GM19035 (cell line): Measurements from ENCODE around the gene SNED1.
"Not testable (repeated sequence)": the region's sequence is repeated elsewhere in the genome, so short reads cannot be mapped to it uniquely, and the experiment has no call there.

Experiments used
- ATAC-seq: cut with Tn5 transposase; IDR thresholded peaks from one replicate; pipeline ENCODE4 v1.9.1; 2021; ENCODE audit not compliant: unreplicated experiment

SNED1 gene

DNA sequence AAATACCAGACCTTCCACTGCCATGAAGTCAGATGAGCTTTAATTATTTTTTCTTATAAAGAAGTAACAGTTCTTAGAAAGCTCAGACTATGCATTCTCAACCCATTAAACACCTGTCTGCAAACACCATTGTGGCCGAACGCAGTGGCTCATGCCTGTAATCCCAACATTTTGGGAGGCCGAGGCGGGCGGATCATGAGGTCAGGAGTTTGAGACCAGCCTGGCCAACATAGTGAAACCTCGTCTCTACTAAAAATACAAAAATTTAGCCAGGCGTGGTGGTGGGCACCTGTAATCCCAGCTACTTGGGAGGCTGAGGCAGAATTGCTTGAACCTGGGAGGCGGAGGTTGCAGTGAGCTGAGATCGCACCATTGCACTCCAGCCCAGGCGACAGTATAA, 106.2 kb downstream of the SNED1 start:
- not testable (repeated sequence) for ATAC-seq

DNA sequence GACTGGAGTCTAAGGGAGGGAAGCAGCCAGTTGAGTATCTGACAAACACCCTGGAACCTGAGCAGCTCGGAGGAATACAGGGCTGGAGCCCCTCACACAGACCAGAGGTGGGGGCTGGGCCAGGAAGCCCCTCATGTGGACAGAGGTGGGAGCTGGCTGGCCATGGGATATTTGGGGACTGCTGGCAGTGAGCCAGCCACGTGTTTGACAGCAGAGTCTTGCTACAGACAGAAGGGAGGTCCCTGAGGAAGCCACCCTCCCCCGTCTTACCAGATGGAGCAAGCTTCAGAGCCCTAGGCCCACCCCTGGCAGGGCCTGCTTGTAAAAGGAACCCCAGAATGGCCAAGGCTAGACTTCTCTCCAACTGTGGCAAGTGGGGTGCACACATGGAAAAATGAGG, 107.2 kb downstream of the SNED1 start:
- ATAC-seq: no peak

DNA sequence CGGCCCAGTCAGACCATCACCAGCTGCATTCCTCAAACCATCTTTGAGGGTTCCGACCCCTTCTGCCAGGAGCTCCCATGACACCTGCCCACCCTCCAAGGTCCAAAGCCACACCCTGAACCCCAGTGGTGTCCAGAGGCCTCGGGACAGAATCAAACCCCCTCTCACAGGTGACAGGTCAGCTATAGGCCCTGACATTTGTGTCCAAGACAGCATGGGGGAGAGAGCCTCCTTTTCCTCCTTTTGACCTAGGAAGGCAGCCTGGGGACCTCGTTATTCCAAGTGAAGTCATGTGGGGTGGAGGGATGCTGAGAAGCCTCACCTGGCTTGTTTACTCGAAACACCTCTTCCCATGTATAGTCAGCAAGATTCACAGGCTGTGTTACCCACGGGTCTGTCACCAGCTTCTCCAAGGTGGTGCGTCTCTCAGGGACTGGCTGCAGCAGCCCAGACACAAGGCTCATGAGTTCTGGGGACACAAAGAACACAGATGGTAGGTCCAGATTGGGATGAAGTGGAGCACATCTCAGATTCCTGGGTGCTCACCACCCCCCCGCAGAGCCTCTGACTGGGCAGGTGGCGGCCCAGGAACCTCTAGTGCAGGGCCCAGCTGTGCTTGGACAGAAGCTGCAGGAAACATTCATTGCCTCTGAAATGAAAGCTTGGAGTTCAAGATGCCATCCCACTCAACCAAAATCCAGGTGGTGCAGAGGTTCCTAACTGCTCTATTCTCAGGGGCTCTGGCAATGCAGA, 108.8 kb downstream of the SNED1 start:
- no peak for ATAC-seq

- ATAC-seq: no peak
These were observed 110.1 kb downstream of the SNED1 start for GRCh38 chr2:241108271-241109209.

DNA sequence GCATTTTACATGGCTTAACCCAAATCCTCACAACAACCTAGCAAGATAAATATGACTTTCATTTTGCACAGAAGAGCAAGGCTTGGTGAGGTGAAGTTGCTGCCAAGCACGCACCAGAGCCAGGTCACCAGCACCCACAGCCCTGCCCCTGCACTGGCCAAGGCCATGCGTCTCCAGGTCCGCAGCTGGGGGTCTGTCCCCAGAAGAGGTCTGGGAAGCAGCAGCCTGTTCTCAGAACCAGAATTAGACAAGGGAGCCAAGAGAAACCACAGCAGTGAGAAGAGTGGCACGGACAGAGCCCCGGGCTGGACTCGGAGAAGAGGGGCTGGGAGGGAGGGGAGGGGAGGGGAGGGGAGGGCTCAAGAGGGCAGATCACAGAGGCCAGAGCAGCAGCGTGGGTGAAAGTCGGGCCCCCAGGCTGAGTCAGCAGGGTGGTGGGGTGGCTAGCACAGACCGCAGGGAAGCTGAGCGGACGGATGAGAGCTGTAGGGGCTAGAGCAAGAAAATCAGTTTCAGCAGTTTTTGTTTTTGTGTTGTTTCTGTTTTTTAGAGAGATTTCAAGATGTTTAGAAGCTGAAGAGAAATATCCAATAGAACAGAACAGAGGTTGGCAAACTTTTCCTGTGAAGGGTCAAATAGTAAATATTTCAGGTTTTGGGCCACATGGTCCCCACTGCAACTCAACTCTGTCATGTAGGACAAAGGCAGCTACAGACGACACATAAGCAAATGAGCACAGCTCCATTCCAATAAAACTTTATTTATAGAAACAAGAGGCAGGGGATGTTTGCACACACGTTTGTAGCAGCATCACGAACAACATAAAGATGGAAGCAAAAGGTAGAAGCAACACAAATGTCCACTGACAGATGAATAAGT, 111.0 kb downstream of the SNED1 start:
- ATAC-seq: no peak

- ATAC-seq: no peak
These were observed 111.7 kb downstream of the SNED1 start for GRCh38 chr2:241110089-241110606.

DNA sequence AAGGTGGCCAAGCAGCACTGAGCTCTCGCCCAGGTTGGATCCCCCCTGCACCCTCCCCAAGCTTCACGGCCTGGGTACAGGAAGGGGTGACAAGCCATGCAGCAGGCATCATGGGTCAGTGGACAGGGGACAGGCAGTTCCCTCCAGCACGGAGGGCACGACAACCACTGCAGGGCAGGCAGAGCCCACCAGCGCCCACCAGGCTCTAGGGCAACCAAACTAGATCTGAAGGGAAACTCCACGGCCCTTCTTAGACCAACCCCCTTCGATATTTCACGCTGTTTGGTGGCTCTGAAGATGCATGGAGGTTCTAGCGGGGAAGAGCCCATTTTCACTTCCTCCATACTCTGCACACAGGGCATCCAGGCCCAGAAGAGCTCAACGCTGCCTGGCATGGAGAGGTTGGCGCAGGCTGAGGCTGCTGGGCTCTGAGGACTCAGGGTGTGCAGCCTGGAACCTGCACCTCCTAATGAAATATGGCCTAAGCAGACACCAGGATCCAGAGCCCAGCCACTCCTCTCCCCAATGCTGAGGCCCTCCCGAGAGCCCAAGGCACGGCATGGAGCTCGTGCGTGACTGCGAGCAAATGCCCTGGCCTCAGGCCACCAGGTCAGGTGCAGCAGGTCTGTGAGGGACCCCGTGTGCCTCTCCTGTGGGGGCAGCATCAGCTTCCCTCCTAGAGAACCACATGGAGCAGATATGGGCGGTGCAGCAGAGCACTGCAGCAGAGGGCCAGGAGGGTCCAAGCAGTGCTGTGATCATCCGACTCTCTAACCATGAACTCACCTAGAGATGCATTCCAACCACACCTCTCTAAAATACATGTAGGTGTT, 112.4 kb downstream of the SNED1 start:
- ATAC-seq: no peak

- ATAC-seq: no peak
These were observed 113.0 kb downstream of the SNED1 start for GRCh38 chr2:241111440-241111805.

GRCh38 chr2:241112046-241112445, 113.6 kb downstream of the SNED1 start:
- no peak for ATAC-seq

DNA sequence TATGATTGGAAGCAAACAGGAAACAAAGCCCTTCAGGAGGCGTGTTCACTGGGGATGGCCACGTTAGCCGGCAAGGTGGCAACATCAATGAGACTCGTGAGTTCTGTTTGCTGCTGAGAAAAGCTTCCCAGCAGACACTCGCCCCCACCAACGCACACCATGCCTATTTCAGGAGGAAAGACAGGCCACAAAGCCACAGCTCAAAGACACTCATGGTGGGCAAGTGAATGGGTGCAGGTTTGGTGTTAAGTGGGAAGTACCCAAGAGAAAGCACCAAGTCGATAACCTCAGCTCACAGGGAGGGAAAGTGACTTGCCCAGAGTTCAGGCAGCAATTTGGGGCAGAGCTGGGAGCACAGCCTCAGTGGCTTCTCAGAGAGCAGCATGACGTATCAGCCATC, 114.2 kb downstream of the SNED1 start:
- ATAC-seq: no peak

DNA sequence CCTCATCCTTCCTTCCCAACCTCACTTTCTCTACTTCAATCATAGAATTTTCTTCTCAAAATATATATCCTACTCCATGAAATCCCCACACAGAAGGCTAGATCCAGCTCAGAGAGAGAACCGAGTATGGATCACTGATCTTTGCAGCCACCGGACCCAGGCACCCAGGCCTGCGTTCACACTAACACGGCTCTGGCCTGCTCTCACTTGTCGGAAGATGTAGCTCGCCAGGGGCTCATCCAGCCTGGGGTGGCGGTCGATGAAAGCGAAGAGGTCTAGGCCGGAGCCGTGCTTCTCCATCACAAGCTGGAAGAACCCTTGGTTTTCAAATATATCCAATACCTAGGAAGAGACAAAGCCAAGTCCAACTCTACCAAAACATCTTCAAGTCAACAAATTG, 116.4 kb downstream of the SNED1 start:
- no peak for ATAC-seq

GRCh38 chr2:241115361-241115760, 116.9 kb downstream of the SNED1 start:
- no peak for ATAC-seq

GRCh38 chr2:241116606-241117560, 118.5 kb downstream of the SNED1 start:
- no peak for ATAC-seq

DNA sequence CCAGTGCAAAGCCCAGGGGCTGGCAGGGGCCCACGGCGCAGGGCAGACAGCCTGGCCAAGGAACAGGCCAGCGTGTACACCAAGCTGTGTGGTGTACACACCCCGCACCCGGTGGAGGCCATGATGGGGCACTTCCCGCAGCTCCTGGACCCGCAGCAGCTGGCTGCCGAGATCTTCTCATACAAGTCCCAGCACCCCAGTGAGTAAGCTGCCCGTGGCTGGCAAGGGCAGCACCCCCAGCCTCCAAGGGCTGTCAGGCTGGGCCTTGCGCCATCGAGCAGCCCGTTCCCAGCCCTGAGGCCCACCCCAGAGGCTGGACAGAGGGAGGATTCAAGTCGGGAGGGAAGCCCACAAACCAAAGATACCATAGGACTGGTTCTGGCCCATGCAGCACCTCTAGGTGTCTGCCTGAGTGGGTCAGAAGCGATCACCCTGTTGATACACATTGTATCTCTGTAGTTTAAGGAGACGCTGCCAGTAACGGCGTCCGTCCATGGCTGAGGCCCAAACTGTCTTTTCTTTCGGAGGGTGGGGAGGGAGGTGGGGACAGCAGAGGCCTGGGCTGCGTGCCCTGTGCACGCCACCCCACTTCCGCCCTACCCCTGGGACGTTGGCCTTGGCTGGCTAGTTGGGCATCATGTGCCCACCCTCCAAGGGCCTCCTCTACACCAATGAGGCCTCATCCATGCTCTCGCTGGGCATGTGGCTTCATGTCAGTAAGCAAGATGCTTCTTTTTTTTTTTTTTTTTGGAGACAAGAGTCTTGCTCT, 120.5 kb downstream of the SNED1 start:
- ATAC-seq: no peak

- ATAC-seq: no peak
These were observed 122.0 kb downstream of the SNED1 start for GRCh38 chr2:241120440-241120839.

GRCh38 chr2:241121008-241121407, 122.6 kb downstream of the SNED1 start:
- no peak for ATAC-seq

GRCh38 chr2:241122376-241123002, 124.1 kb downstream of the SNED1 start:
- ATAC-seq: no peak
